ENCODE data around the gene SNRNP200.

SNRNP200 gene

GRCh38 chr2:96305091-96305978, at the start of gene SNRNP200:
Gene SNRNP200 (minus strand): TSS chr2:96305546. CDS start chr2:96305437, 109 bp downstream.
- DNase-seq (ENCODE audit: low spot score): peak; percentile 85

GRCh38 chr2:96354492-96354891, 49.1 kb upstream of the SNRNP200 start:
- no peak for DNase-seq (ENCODE audit: low spot score)

- DNase-seq (ENCODE audit: low spot score): peak; percentile 43
Measured at GRCh38 chr2:96353606-96354101, 48.3 kb upstream of the SNRNP200 start.

- DNase-seq (ENCODE audit: low spot score): peak; percentile 29
Measured at GRCh38 chr2:96353032-96353561, 47.8 kb upstream of the SNRNP200 start.

GRCh38 chr2:96347395-96347794, 42.0 kb upstream of the SNRNP200 start:
- DNase-seq (ENCODE audit: low spot score): no peak

GRCh38 chr2:96345868-96346462, 40.6 kb upstream of the SNRNP200 start:
- DNase-seq (ENCODE audit: low spot score): no peak

GRCh38 chr2:96345438-96345837, 40.1 kb upstream of the SNRNP200 start:
- DNase-seq (ENCODE audit: low spot score): no peak

- DNase-seq (ENCODE audit: low spot score): no peak
Measured at GRCh38 chr2:96344011-96344410, 38.7 kb upstream of the SNRNP200 start.

GRCh38 chr2:96342085-96342484, 36.7 kb upstream of the SNRNP200 start:
- peak; percentile 62 for DNase-seq (ENCODE audit: low spot score)

GRCh38 chr2:96341641-96342040, 36.3 kb upstream of the SNRNP200 start:
- no peak for DNase-seq (ENCODE audit: low spot score)

- peak; percentile 43 for DNase-seq (ENCODE audit: low spot score)
Measured at GRCh38 chr2:96340493-96341414, 35.4 kb upstream of the SNRNP200 start.

GRCh38 chr2:96336873-96337272, 31.5 kb upstream of the SNRNP200 start:
- DNase-seq (ENCODE audit: low spot score): no peak

- no peak for DNase-seq (ENCODE audit: low spot score)
Measured at GRCh38 chr2:96336104-96336775, 30.9 kb upstream of the SNRNP200 start.

- DNase-seq (ENCODE audit: low spot score): no peak
Measured at GRCh38 chr2:96333708-96334107, 28.4 kb upstream of the SNRNP200 start.

- DNase-seq (ENCODE audit: low spot score): no peak
Measured at GRCh38 chr2:96330407-96330806, 25.1 kb upstream of the SNRNP200 start.

GRCh38 chr2:96329874-96330273, 24.5 kb upstream of the SNRNP200 start:
- no peak for DNase-seq (ENCODE audit: low spot score)

GRCh38 chr2:96329456-96329855, 24.1 kb upstream of the SNRNP200 start:
- no peak for DNase-seq (ENCODE audit: low spot score)

GRCh38 chr2:96326990-96327820, 21.9 kb upstream of the SNRNP200 start:
- DNase-seq (ENCODE audit: low spot score): no peak

GRCh38 chr2:96326564-96326963, 21.2 kb upstream of the SNRNP200 start:
- no peak for DNase-seq (ENCODE audit: low spot score)

- DNase-seq (ENCODE audit: low spot score): no peak
Measured at GRCh38 chr2:96325884-96326255, 20.5 kb upstream of the SNRNP200 start.
